ENCODE measurements around the gene EMCN. TPM values are rescaled to one million over a fixed set of nuclear protein-coding genes. Genes with fewer than 3 reads are reported as not detected.

The EMCN gene
- total RNA-seq, 2 experiments from 2014 or later: not detected

GRCh38 chr4:100461807-100462605 lies 55.8 kb downstream of the EMCN start:
- no peak for TF ChIP-seq CTCF (IDR thresholded peaks at IDR 0.05)
- ATAC-seq: no peak
- Mint-ChIP-seq H3K9me3 (no peaks in the 10 kb centered on the region), H3K36me3 (ENCODE audit: low read depth) (no peaks in the 10 kb centered on the region), H3K4me3 (no peak overlapping the region), H3K4me1 (ENCODE audit: low read depth) (peaks cover 10% of the 10 kb centered on the region), H3K27me3 (no peaks in the 10 kb centered on the region), H3K27ac (no peak overlapping the region)
- DNase-seq: no peak
- ChIA-PET POLR2A (no interaction called here), CTCF (no interaction called here)
- intact Hi-C loops (cut with micrococcal nuclease): no loop called here

GRCh38 chr4:100450449-100450848 lies 67.4 kb downstream of the EMCN start:
- DNase-seq (no peak), ATAC-seq (no peak)
- no peak for TF ChIP-seq CTCF (IDR thresholded peaks at IDR 0.05)
- Mint-ChIP-seq H3K4me3 (no peak overlapping the region), H3K9me3 (no peaks in the 10 kb centered on the region), H3K27ac (no peak overlapping the region), H3K4me1 (ENCODE audit: low read depth) (no peaks in the 10 kb centered on the region), H3K27me3 (no peaks in the 10 kb centered on the region), H3K36me3 (ENCODE audit: low read depth) (no peaks in the 10 kb centered on the region)
- ChIA-PET POLR2A (no interaction called here), CTCF (no interaction called here)
- intact Hi-C loops (cut with micrococcal nuclease): no loop called here

- no peaks in the 10 kb centered on the region for H3K9me3 Mint-ChIP-seq
- DNase-seq: no peak
- no peak overlapping the region for H3K4me3 Mint-ChIP-seq
- H3K27me3 Mint-ChIP-seq: no peaks in the 10 kb centered on the region
- ChIA-PET CTCF (no interaction called here), POLR2A (no interaction called here)
- no peak overlapping the region for H3K27ac Mint-ChIP-seq
- no peak for TF ChIP-seq CTCF (IDR thresholded peaks at IDR 0.05)
- H3K4me1 Mint-ChIP-seq (ENCODE audit: low read depth): no peaks in the 10 kb centered on the region
- no peak for ATAC-seq
- H3K36me3 Mint-ChIP-seq (ENCODE audit: low read depth): no peaks in the 10 kb centered on the region
- intact Hi-C loops (cut with micrococcal nuclease): no loop called here
Measured at GRCh38 chr4:100431416-100431815, 86.4 kb downstream of the EMCN start.

GRCh38 chr4:100430451-100430850 lies 87.4 kb downstream of the EMCN start:
- no peak for TF ChIP-seq CTCF (IDR thresholded peaks at IDR 0.05)
- H3K4me1 Mint-ChIP-seq (ENCODE audit: low read depth): no peaks in the 10 kb centered on the region
- H3K36me3 Mint-ChIP-seq (ENCODE audit: low read depth): no peaks in the 10 kb centered on the region
- POLR2A ChIA-PET: no interaction called here
- ATAC-seq (no peak), DNase-seq (no peak)
- H3K4me3 Mint-ChIP-seq: no peak overlapping the region
- no peak overlapping the region for H3K27ac Mint-ChIP-seq
- H3K27me3 Mint-ChIP-seq: no peaks in the 10 kb centered on the region
- intact Hi-C loops (cut with micrococcal nuclease): no loop called here
- CTCF ChIA-PET: no interaction called here
- H3K9me3 Mint-ChIP-seq: no peaks in the 10 kb centered on the region

- Mint-ChIP-seq H3K27ac (no peak overlapping the region), H3K4me3 (no peak overlapping the region), H3K27me3 (no peaks in the 10 kb centered on the region), H3K9me3 (no peaks in the 10 kb centered on the region), H3K36me3 (ENCODE audit: low read depth) (no peaks in the 10 kb centered on the region), H3K4me1 (ENCODE audit: low read depth) (no peaks in the 10 kb centered on the region)
- ChIA-PET POLR2A (no interaction called here), CTCF (no interaction called here)
- ATAC-seq: no peak
- no peak for TF ChIP-seq CTCF (IDR thresholded peaks at IDR 0.05)
- no peak for DNase-seq
- intact Hi-C loops (cut with micrococcal nuclease): no loop called here
Measured at GRCh38 chr4:100429616-100430015, 88.2 kb downstream of the EMCN start.
